ENCODE data around the gene GASK1A. TPM values are rescaled to one million over a fixed set of nuclear protein-coding genes. Genes with fewer than 3 reads are reported as not detected.
"Not testable (repeated sequence)": the region's sequence is repeated elsewhere in the genome, so short reads cannot be mapped to it uniquely, and the experiment has no call there.

The GASK1A gene
- total and polyA plus RNA-seq, 2 experiments from 2014 or later = 2.6 to 11.1 TPM

GRCh38 chr3:42970976-42971772, 7.9 kb upstream of the GASK1A start:
- no peak for ATAC-seq
- TF ChIP-seq NANOG (IDR thresholded peaks at IDR 0.05; ENCODE audit: borderline replicate concordance) = no peak
- TF ChIP-seq EZH2phosphoT487 (IDR thresholded peaks at IDR 0.05; ENCODE audit: unreplicated experiment) = no peak
- TF ChIP-seq CTCF (conservative IDR thresholded peaks at IDR 0.05; ENCODE audit: low read depth in 2 of 2) = no peak
- no peak for TF ChIP-seq EZH2 (IDR thresholded peaks at IDR 0.05; ENCODE audit: low read depth, unreplicated experiment)
- TF ChIP-seq ETS1 (IDR thresholded peaks at IDR 0.05) = no peak
- TF ChIP-seq CREB1 (CRISPR knock-in tag; IDR thresholded peaks at IDR 0.05; ENCODE audit: low read depth) = no peak
- no peaks in the 10 kb centered on the region for H3K27me3 ChIP-seq (ENCODE audit: insufficient read depth)
- H3K36me3 Mint-ChIP-seq (ENCODE audit: low read depth) = peaks cover 29% of the 10 kb centered on the region
- H3K36me3 ChIP-seq (ENCODE audit: insufficient read depth) = peaks cover 6% of the 10 kb centered on the region; the same call in 1 of the 2 replicates
- H3K79me2 ChIP-seq (replicated peaks; ENCODE audit: insufficient read depth) = no peaks in the 10 kb centered on the region
- no peak overlapping the region for H3K4me2 ChIP-seq
- 0 out of 2 replicates have a peak, but pooled peaks cover 3% of the 10 kb centered on the region for H3K9me2 ChIP-seq (ENCODE audit: insufficient read depth)
- H3K4me1 Mint-ChIP-seq = no peaks in the 10 kb centered on the region
- H3K9me3 Mint-ChIP-seq = peaks cover 41% of the 10 kb centered on the region
- no peak for DNase-seq (ENCODE audit: low spot score)
- H3K27ac ChIP-seq (ENCODE audit: low read depth) = no peak overlapping the region
- H3K27ac Mint-ChIP-seq = no peak overlapping the region
- H3F3A ChIP-seq (replicated peaks; ENCODE audit: low read depth) = no peaks in the 10 kb centered on the region
- no peak overlapping the region for H3K4me3 Mint-ChIP-seq
- no peaks in the 10 kb centered on the region for H3K4me1 ChIP-seq (ENCODE audit: insufficient read depth)
- peaks cover 2% of the 10 kb centered on the region for H3K27me3 Mint-ChIP-seq (ENCODE audit: insufficient read depth, low read depth, poor library complexity)
- no peak overlapping the region for H2AFZ ChIP-seq
- H4K20me1 ChIP-seq (replicated peaks; ENCODE audit: insufficient read depth) = no peaks in the 10 kb centered on the region
- no peak overlapping the region for H3K4me3 ChIP-seq

- not testable (repeated sequence) for H3K4me1 Mint-ChIP-seq; H3K27ac ChIP-seq (ENCODE audit: low read depth); H3K36me3 ChIP-seq (ENCODE audit: insufficient read depth); H3K9me2 ChIP-seq (ENCODE audit: insufficient read depth); H3K27ac Mint-ChIP-seq; ATAC-seq; H3K79me2 ChIP-seq (replicated peaks; ENCODE audit: insufficient read depth); H3K4me3 Mint-ChIP-seq; H3K4me3 ChIP-seq; H3K4me1 ChIP-seq (ENCODE audit: insufficient read depth); H3K4me2 ChIP-seq; H4K20me1 ChIP-seq (replicated peaks; ENCODE audit: insufficient read depth); H2AFZ ChIP-seq; DNase-seq (ENCODE audit: low spot score); H3F3A ChIP-seq (replicated peaks; ENCODE audit: low read depth)
- H3K27me3 ChIP-seq (ENCODE audit: insufficient read depth) = peaks cover 24% of the 10 kb centered on the region
- Mint-ChIP-seq H3K9me3 (peaks cover 47% of the 10 kb centered on the region), H3K36me3 (ENCODE audit: low read depth) (peaks cover 32% of the 10 kb centered on the region), H3K27me3 (ENCODE audit: insufficient read depth, low read depth, poor library complexity) (peaks cover 15% of the 10 kb centered on the region)
These were observed 4.2 kb upstream of the GASK1A start for GRCh38 chr3:42974906-42975305.

GRCh38 chr3:42975456-42975855, 3.7 kb upstream of the GASK1A start:
- Histone ChIP-seq H3K79me2 (replicated peaks; ENCODE audit: insufficient read depth) (no peaks in the 10 kb centered on the region), H3K27me3 (ENCODE audit: insufficient read depth) (peaks cover 30% of the 10 kb centered on the region), H3K4me2 (no peak overlapping the region), H3K27ac (ENCODE audit: low read depth) (no peak overlapping the region), H3K9me2 (ENCODE audit: insufficient read depth) (0 out of 2 replicates have a peak, but pooled peaks cover 3% of the 10 kb centered on the region), H2AFZ (no peak overlapping the region), H3K36me3 (ENCODE audit: insufficient read depth) (peaks cover 6% of the 10 kb centered on the region; the same call in 1 of the 2 replicates), H3F3A (replicated peaks; ENCODE audit: low read depth) (no peaks in the 10 kb centered on the region), H4K20me1 (replicated peaks; ENCODE audit: insufficient read depth) (no peaks in the 10 kb centered on the region), H3K4me1 (ENCODE audit: insufficient read depth) (peaks cover 9% of the 10 kb centered on the region), H3K4me3 (no peak overlapping the region)
- H3K4me1 Mint-ChIP-seq = peaks cover 11% of the 10 kb centered on the region
- peaks cover 21% of the 10 kb centered on the region for H3K27me3 Mint-ChIP-seq (ENCODE audit: insufficient read depth, low read depth, poor library complexity)
- peaks cover 32% of the 10 kb centered on the region for H3K36me3 Mint-ChIP-seq (ENCODE audit: low read depth)
- H3K9me3 Mint-ChIP-seq = peaks cover 47% of the 10 kb centered on the region
- no peak overlapping the region for H3K4me3 Mint-ChIP-seq
- ATAC-seq = no peak
- DNase-seq (ENCODE audit: low spot score) = no peak
- no peak overlapping the region for H3K27ac Mint-ChIP-seq
- TF ChIP-seq JUNB (IDR thresholded peaks at IDR 0.05; ENCODE audit: unreplicated experiment) (no peak), STAT1 (IDR thresholded peaks at IDR 0.05; ENCODE audit: unreplicated experiment) (no peak), CTCF (conservative IDR thresholded peaks at IDR 0.05; ENCODE audit: low read depth in 2 of 2) (no peak), ZNF331 (CRISPR knock-in tag; IDR thresholded peaks at IDR 0.05; ENCODE audit: low read depth) (no peak), NANOG (IDR thresholded peaks at IDR 0.05; ENCODE audit: borderline replicate concordance) (no peak), POLR2AphosphoS5 (IDR thresholded peaks at IDR 0.05; ENCODE audit: low read depth) (no peak), CREB1 (CRISPR knock-in tag; IDR thresholded peaks at IDR 0.05; ENCODE audit: low read depth) (no peak), ZNF114 (CRISPR knock-in tag; IDR thresholded peaks at IDR 0.05) (no peak), EZH2phosphoT487 (IDR thresholded peaks at IDR 0.05; ENCODE audit: unreplicated experiment) (no peak)

Data from GM23338 (cell line).